ENCODE results near the gene BDKRB2.

DNA sequence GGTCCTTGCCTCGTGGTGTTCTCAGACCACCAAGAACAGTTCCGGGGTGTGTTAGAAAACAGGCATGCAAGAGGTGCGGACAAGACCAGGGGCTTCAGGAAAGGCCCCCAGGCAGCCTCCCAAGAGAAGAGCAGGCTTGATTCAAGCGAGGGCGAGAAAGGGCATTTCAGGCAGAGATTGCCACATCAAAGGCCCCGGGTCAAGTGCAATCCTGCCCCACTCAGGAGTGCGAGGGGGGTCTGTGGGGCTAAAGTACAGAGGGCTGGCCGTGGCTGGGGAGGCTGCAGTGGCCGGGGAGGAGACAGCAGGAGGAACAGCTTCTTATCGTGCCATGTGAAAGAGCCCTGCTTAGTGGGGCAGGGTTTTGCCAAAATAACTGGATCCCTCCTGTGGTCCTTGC is 2.7 kb upstream of the BDKRB2 start:
- TF ChIP-seq, protein P1, sequence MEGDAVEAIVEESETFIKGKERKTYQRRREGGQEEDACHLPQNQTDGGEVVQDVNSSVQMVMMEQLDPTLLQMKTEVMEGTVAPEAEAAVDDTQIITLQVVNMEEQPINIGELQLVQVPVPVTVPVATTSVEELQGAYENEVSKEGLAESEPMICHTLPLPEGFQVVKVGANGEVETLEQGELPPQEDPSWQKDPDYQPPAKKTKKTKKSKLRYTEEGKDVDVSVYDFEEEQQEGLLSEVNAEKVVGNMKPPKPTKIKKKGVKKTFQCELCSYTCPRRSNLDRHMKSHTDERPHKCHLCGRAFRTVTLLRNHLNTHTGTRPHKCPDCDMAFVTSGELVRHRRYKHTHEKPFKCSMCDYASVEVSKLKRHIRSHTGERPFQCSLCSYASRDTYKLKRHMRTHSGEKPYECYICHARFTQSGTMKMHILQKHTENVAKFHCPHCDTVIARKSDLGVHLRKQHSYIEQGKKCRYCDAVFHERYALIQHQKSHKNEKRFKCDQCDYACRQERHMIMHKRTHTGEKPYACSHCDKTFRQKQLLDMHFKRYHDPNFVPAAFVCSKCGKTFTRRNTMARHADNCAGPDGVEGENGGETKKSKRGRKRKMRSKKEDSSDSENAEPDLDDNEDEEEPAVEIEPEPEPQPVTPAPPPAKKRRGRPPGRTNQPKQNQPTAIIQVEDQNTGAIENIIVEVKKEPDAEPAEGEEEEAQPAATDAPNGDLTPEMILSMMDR (conservative IDR thresholded peaks at IDR 0.05) = no peak
- no peak for TF ChIP-seq EZH2 (IDR thresholded peaks at IDR 0.05; ENCODE audit: low read depth)

Measured in PC-9 (cell line).